Activated CD4-positive, alpha-beta memory T cell treated with anti-CD3 and anti-CD28 coated beads for 36 hours (primary cell): ENCODE measurements around the gene ZNF630. TPM values are rescaled to one million over a fixed set of nuclear protein-coding genes. Genes with fewer than 3 reads are reported as not detected.
"Not testable (repeated sequence)": the region's sequence is repeated elsewhere in the genome, so short reads cannot be mapped to it uniquely, and the experiment has no call there.

ENCODE experiments used
- CTCF ChIA-PET: fragments of 350-600 bp; sonication (Branson Sonifier 250); formaldehyde crosslinking; loops from one replicate; lab custom pipeline; 2021; ENCODE audit warnings: antibody characterized with exemption, inconsistent platforms; lab: Charles Lee
- POLR2A ChIA-PET: fragments of 350-600 bp; sonication (Branson Sonifier 250); formaldehyde crosslinking; loops from one replicate; lab custom pipeline; 2021; ENCODE audit warnings: antibody characterized with exemption; lab: Charles Lee
- DNase-seq: peaks from one replicate; pipeline ENCODE4 v3.0.0-alpha.2; 2020
- H3K27ac Mint-ChIP-seq: one replicate; pipeline ENCODE4 v1.8.0; 2021; ENCODE audit warnings: mixed read lengths
- H3K27me3 Mint-ChIP-seq: one replicate; pipeline ENCODE4 v1.8.0; 2021; ENCODE audit warnings: mixed read lengths
- H3K36me3 Mint-ChIP-seq: one replicate; pipeline ENCODE4 v1.8.0; 2021; ENCODE audit warnings: mixed read lengths
- H3K4me1 Mint-ChIP-seq: one replicate; pipeline ENCODE4 v1.8.0; 2021; ENCODE audit warnings: low read depth, mixed read lengths
- H3K4me3 Mint-ChIP-seq: one replicate; pipeline ENCODE4 v1.8.0; 2021; ENCODE audit warnings: mild to moderate bottlenecking, mixed read lengths
- H3K9me3 Mint-ChIP-seq: one replicate; pipeline ENCODE4 v1.8.0; 2021; ENCODE audit warnings: mixed read lengths
- intact Hi-C: fragments of 100-400 bp; cut with micrococcal nuclease; formaldehyde crosslinking; loops from one replicate; pipeline ENCODE4 v1.15.1; 2023
- total RNA-seq, 2 experiments: library from RNA; stranded (reverse); gene quantifications; one replicate each; pipeline ENCODE4 v1.2.3, GENCODE V29; 2021

ZNF630 gene
- 1 to 10 TPM; 1.5 to 2.4 TPM for total RNA-seq

DNA sequence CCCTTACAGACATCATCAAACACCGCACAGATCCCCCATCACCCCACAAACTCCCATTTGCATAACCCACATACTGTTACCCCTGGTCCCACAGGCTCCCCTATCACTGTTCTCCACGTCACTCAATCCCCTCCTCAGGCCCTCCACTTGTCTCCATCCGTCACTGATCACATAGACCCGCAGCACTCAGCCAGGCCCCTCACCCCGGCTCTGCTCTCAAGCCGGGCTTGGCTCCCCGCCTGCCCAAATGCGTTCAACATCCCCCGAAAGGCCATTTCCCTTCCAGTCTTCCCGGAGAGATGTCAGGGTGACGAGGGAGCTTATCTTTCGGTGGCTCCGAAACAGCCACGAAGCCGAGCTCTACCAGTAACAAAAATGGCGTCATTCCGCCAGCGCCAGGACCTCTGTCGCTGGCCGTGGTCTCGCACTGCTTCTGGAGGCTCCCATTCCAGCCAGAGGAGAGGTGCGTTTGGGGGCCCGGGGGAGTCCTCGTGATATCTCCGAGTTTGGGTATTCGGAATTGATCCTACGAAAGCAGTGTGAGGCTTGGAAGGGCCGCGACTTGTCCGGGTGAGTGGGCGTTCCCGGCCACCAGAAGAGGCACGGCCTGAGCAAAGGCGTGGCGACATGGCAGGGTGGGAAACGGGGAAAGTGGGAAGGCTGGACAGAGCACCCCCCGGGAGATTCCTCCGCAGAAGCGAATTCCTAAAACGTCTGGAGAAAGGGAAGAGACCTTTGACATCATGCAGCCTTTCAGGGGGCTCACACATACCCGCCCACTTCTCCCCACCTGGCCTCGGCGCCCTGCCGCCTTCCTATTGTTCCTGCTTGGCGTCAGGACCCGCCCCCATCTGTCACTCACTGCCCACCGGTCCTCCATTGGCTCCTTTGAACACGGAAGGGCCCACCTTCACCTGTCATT is at the start of gene ZNF630:
ZNF630 (minus strand) TSS at position 577 of the 922 bp plus-strand sequence. CDS start 4,754 bp downstream, outside the sequence.
- no peaks in the 10 kb centered on the region for H3K9me3 Mint-ChIP-seq
- ChIA-PET CTCF (no interaction called here), POLR2A (no interaction called here)
- H3K4me1 Mint-ChIP-seq = peaks cover 8% of the 10 kb centered on the region
- peak within 1 kb of the TSS; percentile 85 for H3K4me3 Mint-ChIP-seq
- peak; percentile 79 for DNase-seq
- H3K36me3 Mint-ChIP-seq = no peaks in the 10 kb centered on the region
- H3K27ac Mint-ChIP-seq = peak within 1 kb of the TSS; percentile 87
- H3K27me3 Mint-ChIP-seq = no peaks in the 10 kb centered on the region
- intact Hi-C loops = loop anchor here (5.0 kb wide), 1 partner anchor 396 kb away; no protein-coding TSS in a partner anchor

DNA sequence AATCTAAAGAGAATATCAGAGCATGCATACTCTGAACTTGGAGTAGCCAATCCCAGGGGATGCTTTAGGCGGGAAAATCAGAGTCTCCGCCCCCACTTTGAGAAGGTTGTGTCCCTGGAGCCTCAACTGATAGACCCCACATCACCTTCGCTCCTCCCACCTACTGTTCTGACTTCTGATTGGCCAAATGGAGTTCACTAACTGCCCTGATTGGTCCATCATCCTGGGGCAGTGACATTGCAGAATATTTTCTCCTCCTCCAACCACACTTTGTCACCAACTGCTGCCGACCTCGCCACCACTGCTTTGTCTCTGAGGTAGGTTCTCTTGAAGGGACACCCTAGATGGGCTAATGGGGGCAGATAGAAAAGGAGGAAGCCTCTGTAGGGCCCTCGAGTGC is 36.3 kb upstream of the ZNF630 start:
- no peaks in the 10 kb centered on the region for H3K4me1 Mint-ChIP-seq
- CTCF ChIA-PET = no interaction called here
- intact Hi-C loops = no loop called here

DNA sequence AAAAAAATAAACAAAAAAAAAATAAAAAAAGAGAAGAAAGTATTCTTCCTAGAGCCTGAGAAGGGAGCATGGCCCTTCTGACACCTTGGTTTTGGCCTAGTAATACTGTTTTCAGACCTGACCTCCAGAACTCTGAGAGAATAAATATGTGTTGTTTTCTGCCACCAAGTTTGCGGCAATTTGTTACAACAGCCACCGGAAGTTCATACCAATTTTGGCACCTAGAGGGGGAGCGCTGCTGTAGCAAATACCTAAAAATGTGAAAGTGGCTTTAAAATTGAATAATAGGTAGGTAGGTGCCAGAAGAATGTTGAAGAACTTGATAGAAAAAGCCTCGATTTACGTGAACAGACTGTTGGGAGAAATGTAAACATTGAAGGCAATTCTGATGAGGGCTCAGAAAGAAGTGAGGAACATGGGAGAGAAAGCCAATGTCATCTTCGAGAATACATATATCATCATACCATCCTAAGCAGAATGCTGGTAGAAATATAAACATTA is 31.5 kb upstream of the ZNF630 start:
- Mint-ChIP-seq H3K36me3 (no peaks in the 10 kb centered on the region), H3K27me3 (no peaks in the 10 kb centered on the region), H3K4me1 (no peaks in the 10 kb centered on the region), H3K27ac (no peak overlapping the region), H3K9me3 (no peaks in the 10 kb centered on the region), H3K4me3 (no peak overlapping the region)
- CTCF ChIA-PET = no interaction called here
- intact Hi-C loops = no loop called here
- no peak for DNase-seq
- POLR2A ChIA-PET = no interaction called here

More for the DNA sequence above, 36.3 kb upstream of the ZNF630 start:
- Mint-ChIP-seq H3K27me3 (no peaks in the 10 kb centered on the region), H3K27ac (no peak overlapping the region), H3K9me3 (no peaks in the 10 kb centered on the region), H3K4me3 (no peak overlapping the region), H3K36me3 (no peaks in the 10 kb centered on the region)
- POLR2A ChIA-PET = no interaction called here
- no peak for DNase-seq

DNA sequence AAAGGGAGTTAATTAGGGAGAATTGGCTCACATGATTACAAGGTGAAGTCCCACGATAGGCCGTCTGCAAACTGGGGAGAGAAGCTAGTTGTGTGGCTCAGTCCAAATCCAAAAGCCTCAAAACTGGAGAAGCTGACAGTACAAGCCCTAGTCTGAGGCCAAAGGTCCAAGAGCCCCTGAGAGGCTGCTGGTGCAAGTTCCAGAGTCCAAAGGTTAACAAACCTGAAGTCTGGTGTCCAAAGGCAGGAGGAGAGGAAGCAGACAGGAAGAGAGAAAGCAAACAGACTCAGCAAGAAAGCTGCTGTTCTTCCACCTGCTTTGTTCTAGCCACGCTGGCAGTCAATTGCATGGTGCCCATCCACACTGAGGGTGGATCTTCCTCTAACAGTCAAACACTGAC is 30.0 kb upstream of the ZNF630 start:
- no peak overlapping the region for H3K27ac Mint-ChIP-seq
- ChIA-PET POLR2A (no interaction called here), CTCF (no interaction called here)
- no peaks in the 10 kb centered on the region for H3K4me1 Mint-ChIP-seq
- H3K4me3 Mint-ChIP-seq = no peak overlapping the region
- H3K36me3 Mint-ChIP-seq = no peaks in the 10 kb centered on the region
- intact Hi-C loops = no loop called here
- DNase-seq = no peak
- no peaks in the 10 kb centered on the region for H3K27me3 Mint-ChIP-seq
- H3K9me3 Mint-ChIP-seq = no peaks in the 10 kb centered on the region

DNA sequence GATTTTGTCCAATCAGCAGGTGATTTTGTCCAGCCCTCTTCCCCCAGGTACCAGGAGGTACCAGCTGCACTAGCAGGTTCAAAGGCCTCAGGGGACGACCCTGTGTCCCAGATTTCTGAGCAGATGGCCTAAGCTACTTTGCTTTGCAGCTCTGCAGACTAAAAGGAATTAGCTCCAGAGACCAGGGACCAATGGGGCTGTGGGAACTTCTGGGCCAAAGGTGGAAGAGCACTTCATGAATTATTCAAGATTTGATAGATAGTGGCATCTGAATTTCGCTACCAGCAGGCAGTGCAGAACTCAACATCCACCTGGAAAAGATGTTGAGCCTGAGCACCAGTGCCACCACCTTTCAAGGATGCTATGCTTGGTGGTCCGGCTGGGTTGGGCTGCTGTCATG is 21.1 kb upstream of the ZNF630 start:
- H3K27ac Mint-ChIP-seq, POLR2A ChIA-PET, H3K36me3 Mint-ChIP-seq, H3K4me3 Mint-ChIP-seq, H3K4me1 Mint-ChIP-seq, H3K9me3 Mint-ChIP-seq, CTCF ChIA-PET, DNase-seq, H3K27me3 Mint-ChIP-seq, intact Hi-C loops: not testable (repeated sequence)

DNA sequence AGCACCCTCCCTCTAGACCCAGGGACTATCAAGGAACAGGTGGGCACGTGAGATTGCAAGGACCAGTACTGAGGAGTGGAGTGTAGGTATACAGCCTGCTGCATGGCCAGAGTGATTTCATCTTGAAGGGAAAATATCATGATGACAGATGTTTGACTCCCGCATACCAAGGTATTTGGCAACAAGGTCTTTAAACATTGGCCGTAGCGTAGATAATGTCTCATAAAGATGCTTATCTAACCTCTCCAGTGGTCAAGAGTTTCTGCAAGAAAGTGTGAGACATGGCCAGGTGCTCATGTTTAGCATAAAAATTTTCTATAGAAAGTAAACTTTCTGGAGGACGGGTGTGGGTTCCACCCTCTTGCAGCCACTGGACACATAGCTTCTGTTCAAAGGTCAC is 18.7 kb upstream of the ZNF630 start:
- POLR2A ChIA-PET = no interaction called here
- no peak overlapping the region for H3K27ac Mint-ChIP-seq
- H3K4me1 Mint-ChIP-seq = no peaks in the 10 kb centered on the region
- intact Hi-C loops = no loop called here
- H3K4me3 Mint-ChIP-seq = no peak overlapping the region
- no peaks in the 10 kb centered on the region for H3K9me3 Mint-ChIP-seq
- no peaks in the 10 kb centered on the region for H3K36me3 Mint-ChIP-seq
- CTCF ChIA-PET = interaction anchor here (0.6 kb wide), 1 partner anchor 1137 kb away, joined by 3 read pairs; no protein-coding TSS in a partner anchor
- H3K27me3 Mint-ChIP-seq = no peaks in the 10 kb centered on the region
- DNase-seq = no peak

DNA sequence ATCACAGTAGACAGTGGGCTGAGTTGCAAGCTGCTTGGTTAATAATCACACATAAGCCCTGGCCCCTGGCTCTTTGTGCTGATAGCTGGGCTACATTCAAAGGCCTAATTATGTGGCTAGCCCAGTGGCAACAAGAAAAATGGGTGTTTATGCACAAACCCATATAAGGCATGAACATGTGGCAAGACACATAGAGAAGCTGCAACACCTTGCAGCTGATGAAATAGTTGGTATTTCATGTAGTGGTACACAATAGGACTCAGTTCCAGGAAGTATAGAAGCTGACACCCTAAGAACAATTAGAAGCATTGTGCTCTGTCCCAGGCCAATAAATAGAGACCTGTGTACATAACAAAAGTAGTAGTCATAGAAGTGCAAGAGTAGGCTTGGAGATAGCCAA is 14.6 kb upstream of the ZNF630 start:
- H3K4me3 Mint-ChIP-seq = no peak overlapping the region
- H3K27ac Mint-ChIP-seq = no peak overlapping the region
- no peaks in the 10 kb centered on the region for H3K9me3 Mint-ChIP-seq
- POLR2A ChIA-PET = no interaction called here
- intact Hi-C loops = no loop called here
- H3K4me1 Mint-ChIP-seq = no peaks in the 10 kb centered on the region
- H3K27me3 Mint-ChIP-seq = no peaks in the 10 kb centered on the region
- H3K36me3 Mint-ChIP-seq = no peaks in the 10 kb centered on the region
- CTCF ChIA-PET = no interaction called here
- no peak for DNase-seq

DNA sequence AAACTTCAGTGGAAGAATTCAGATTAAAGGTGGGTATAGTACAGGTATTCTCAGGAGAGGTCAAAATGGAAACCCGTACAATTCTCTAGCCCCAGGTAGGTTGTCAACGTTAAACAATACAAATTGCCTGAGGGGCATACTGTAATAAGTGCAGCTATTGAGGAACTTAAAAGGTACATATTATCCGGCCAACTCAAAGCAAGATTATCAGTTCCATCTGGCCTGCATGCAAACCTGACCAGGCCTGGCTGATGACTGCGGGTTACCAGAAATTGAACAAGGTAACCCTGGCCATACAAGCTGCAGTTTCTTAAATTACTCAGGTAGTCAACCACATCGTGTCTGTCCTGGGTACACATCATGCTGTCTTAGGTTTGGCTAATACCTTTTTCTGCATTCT is 12.3 kb upstream of the ZNF630 start:
- Mint-ChIP-seq H3K36me3 (no peaks in the 10 kb centered on the region), H3K27me3 (no peaks in the 10 kb centered on the region), H3K4me3 (no peak overlapping the region), H3K27ac (no peak overlapping the region), H3K9me3 (no peaks in the 10 kb centered on the region), H3K4me1 (no peaks in the 10 kb centered on the region)
- DNase-seq = no peak
- POLR2A ChIA-PET = no interaction called here
- CTCF ChIA-PET = interaction anchor here (1.0 to 1.3 kb wide), 4 partner anchors 27 to 409 kb away, joined by 3 to 4 read pairs (median 4); no protein-coding TSS in a partner anchor
- intact Hi-C loops = loop anchor here (5.0 kb wide), 1 partner anchor 409 kb away; no protein-coding TSS in a partner anchor

DNA sequence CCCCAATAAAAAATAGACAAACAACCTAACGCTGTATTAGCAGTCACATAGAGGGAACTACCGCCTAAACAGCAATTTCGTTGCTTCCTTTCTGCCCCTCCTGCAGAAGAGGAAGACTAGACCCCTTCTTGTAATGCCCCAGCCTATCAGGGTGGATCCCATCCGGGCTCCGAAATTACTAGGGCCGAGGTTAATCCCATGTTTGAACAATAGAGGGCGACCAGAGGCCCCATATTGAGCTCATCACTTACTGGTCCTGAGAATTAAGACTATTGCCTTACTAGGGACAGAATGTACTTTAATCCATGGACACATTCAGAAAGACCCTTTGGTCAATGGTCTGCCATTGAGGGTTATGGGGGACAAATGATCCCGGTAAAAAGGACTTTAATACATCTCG is 11.8 kb upstream of the ZNF630 start:
- intact Hi-C loops = loop anchor here (5.0 kb wide), 1 partner anchor 409 kb away; no protein-coding TSS in a partner anchor
- H3K36me3 Mint-ChIP-seq = no peaks in the 10 kb centered on the region

DNA sequence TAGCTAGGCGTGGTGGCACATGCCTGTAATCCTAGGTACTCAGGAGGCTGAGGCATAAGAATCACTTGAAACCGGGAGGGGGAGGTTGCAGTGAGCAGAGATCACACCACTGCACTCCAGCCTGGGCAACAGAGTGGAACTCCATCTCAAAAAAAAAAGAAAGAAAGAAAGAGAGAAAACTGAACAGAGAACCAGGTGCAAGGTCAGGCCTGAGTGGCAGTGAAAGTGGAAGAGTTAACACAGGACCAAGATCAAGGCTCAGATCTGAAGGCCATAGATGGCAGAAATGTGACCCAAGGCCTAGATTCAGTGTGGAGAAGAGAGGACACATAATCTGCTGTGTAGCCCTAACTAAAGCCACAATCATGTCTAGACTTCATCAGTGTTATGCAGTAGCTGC is 4.9 kb upstream of the ZNF630 start:
- no peaks in the 10 kb centered on the region for H3K27me3 Mint-ChIP-seq
- CTCF ChIA-PET = no interaction called here
- no peaks in the 10 kb centered on the region for H3K36me3 Mint-ChIP-seq
- H3K9me3 Mint-ChIP-seq = no peaks in the 10 kb centered on the region
- DNase-seq = no peak
- POLR2A ChIA-PET = no interaction called here
- intact Hi-C loops = no loop called here
- no peaks in the 10 kb centered on the region for H3K4me1 Mint-ChIP-seq
- no peak overlapping the region for H3K27ac Mint-ChIP-seq
- H3K4me3 Mint-ChIP-seq = no peak overlapping the region

More for the DNA sequence above, 11.8 kb upstream of the ZNF630 start:
- Mint-ChIP-seq H3K4me1 (no peaks in the 10 kb centered on the region), H3K27ac (no peak overlapping the region), H3K27me3 (no peaks in the 10 kb centered on the region), H3K9me3 (no peaks in the 10 kb centered on the region), H3K4me3 (no peak overlapping the region)
- ChIA-PET POLR2A (no interaction called here), CTCF (interaction anchor here (1.0 to 1.5 kb wide), 5 partner anchors 27 to 410 kb away, joined by 3 to 4 read pairs (median 4); no protein-coding TSS in a partner anchor)
- DNase-seq = peak; percentile 55

DNA sequence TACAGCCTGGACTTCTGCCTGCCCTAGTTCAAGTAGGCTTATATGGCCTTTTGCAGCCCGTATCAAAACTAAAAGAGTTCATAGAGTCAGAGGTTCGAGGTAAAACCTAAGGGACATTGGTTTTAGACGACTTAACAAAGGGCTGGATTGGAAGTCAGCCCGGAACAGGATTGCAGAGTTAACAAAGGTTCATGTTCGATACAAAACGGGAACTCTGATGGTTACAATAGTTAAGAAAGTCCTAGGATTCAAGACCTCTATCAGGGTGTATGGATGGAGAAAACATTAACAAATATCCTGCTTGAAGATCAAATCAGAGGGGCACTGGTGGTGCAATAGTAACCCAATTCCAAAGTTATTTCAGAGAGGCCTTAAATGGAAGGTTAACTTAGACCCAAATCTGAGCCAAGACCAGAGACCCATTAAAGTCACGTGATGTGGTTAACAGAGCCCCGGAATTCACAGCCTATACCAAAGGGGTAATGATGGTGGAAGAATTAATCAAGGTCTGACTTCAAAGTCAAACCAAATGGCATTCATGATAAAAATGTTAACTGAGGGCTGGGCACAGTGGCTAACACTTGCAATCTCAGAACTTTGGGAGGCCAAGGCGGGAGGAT is 656 bp upstream of the ZNF630 start:
- intact Hi-C loops = loop anchor here (5.0 kb wide), 1 partner anchor 395 kb away; no protein-coding TSS in a partner anchor
- Mint-ChIP-seq H3K9me3 (no peaks in the 10 kb centered on the region), H3K27ac (no peak overlapping the region), H3K4me1 (peaks cover 8% of the 10 kb centered on the region), H3K4me3 (peak overlapping the region; percentile 85), H3K36me3 (no peaks in the 10 kb centered on the region), H3K27me3 (no peaks in the 10 kb centered on the region)
- ChIA-PET CTCF (no interaction called here), POLR2A (no interaction called here)
- DNase-seq = no peak
